A673 (cell line): ENCODE data around the gene CPTP.

Experiments
- CTCF ChIP-seq: fragments of 300-800, 200-600 bp; sonication (generic); conservative IDR thresholded peaks from 2 replicates; pipeline ENCODE4 v1.5.1; 2017; ENCODE audit warnings: low read depth, mild to moderate bottlenecking, antibody characterized with exemption, low read length, moderate library complexity, mixed read lengths
- EZH2 ChIP-seq: fragments of 200-600 bp; sonication (generic); IDR thresholded peaks from 2 replicates; pipeline ENCODE4 v1.6.1; 2017; ENCODE audit warnings: borderline replicate concordance, low read depth, mild to moderate bottlenecking, mixed read lengths, antibody characterized with exemption, low read length; ENCODE audit not compliant: poor library complexity, severe bottlenecking

- no peak for TF ChIP-seq CTCF
- no peak for TF ChIP-seq EZH2
Observed at GRCh38 chr1:1351511-1352427, 27.2 kb downstream of the CPTP start.
